Transverse colon (tissue), 4 donors: Measurements from ENCODE around the gene C2orf80. TPM values are rescaled to one million over a fixed set of nuclear protein-coding genes. Genes with fewer than 3 reads are reported as not detected.

Experiments
- DNase-seq: peaks from one replicate; pipeline ENCODE4 v3.0.0-alpha.2; 2019
- H3K27ac ChIP-seq, 4 donors: fragments of 200-600 bp; sonication (generic); 2 replicates each; pipeline ENCODE4 v1.5.1; 2016 to 2018; ENCODE audit warnings: inconsistent platforms in 4 of 4
- H3K27me3 ChIP-seq: fragments of 200-600 bp; sonication (generic); 2 replicates; pipeline ENCODE4 v1.5.1; 2017; ENCODE audit warnings: inconsistent platforms
- H3K36me3 ChIP-seq, 4 donors: fragments of 200-600 bp; sonication (generic); 2 replicates each; pipeline ENCODE4 v1.5.1; 2017 to 2019; ENCODE audit warnings: inconsistent platforms in 4 of 4
- H3K4me1 ChIP-seq, 4 donors: fragments of 200-600 bp; sonication (generic); 2 replicates each; pipeline ENCODE4 v1.5.1; 2017 to 2020; ENCODE audit warnings: inconsistent platforms in 4 of 4
- H3K4me3 ChIP-seq, 4 donors: fragments of 200-600 bp; sonication (generic); 1 replicate in 1 of 4; 2 replicates in 3 of 4; pipeline versions ENCODE4 v1.5.1 to v1.6.1; 2017 to 2019; ENCODE audit warnings: inconsistent platforms in 4 of 4
- H3K9me3 ChIP-seq, 2 donors: fragments of 200-600 bp; sonication (generic); 2 replicates each; pipeline ENCODE4 v1.5.1; 2017 to 2019; ENCODE audit warnings: inconsistent platforms in 2 of 2
- CTCF ChIP-seq, 5 experiments: fragments of 200-600 bp in 3 of 5; fragments of 450-650 bp in 2 of 5; sonication (generic) in 3 of 5; IDR thresholded peaks; 1 replicate in 2 of 5; 2 replicates in 3 of 5; pipeline ENCODE4 v1.5.1; 2016 to 2017; ENCODE audit warnings: antibody characterized with exemption in 5 of 5, inconsistent platforms in 3 of 5, mild to moderate bottlenecking in 2 of 5, moderate library complexity in 1 of 5
- EP300 ChIP-seq: sonication (generic); formaldehyde crosslinking; IDR thresholded peaks from one replicate; pipeline ENCODE4 v1.6.1; 2017; ENCODE audit warnings: antibody characterized with exemption, low read depth
- POLR2A ChIP-seq: fragments of 450-650 bp; IDR thresholded peaks from one replicate; pipeline ENCODE4 v1.6.1; 2016; ENCODE audit warnings: antibody characterized with exemption, mild to moderate bottlenecking, moderate library complexity
- POLR2AphosphoS5 ChIP-seq, 3 donors: sonication (generic); formaldehyde crosslinking; IDR thresholded peaks; one replicate each; pipeline ENCODE4 v1.6.1; 2016; ENCODE audit warnings: antibody characterized with exemption in 3 of 3
- WGBS, 2 donors: methylation state at CpG; one replicate each; pipeline ENCODE4 v1.1.5; 2018; ENCODE audit warnings: low coverage in 1 of 2; 5-methylcytosine and 5-hydroxymethylcytosine counted together
- in situ Hi-C, 4 donors: fragments of 200-750 bp; cut with MboI; loops; one replicate each; pipeline versions ENCODE4 v1.15.0 to v1.15.1; 2017; ENCODE audit warnings: low sequenced_read_pairs in 3 of 4, low pct_ligation_motif_present in 1 of 4, low pct_unique_long_range_greater_than_20kb in 1 of 4
- intact Hi-C: fragments of 100-400 bp; cut with DNase I; formaldehyde crosslinking; loops from one replicate; pipeline ENCODE4 v1.15.1; 2023; ENCODE audit warnings: low total_unique reads
- total RNA-seq, 4 donors: library from RNA; depleted of rRNA; stranded (reverse); fragments of >200 nt; gene quantifications; one replicate each; pipeline ENCODE4 v1.1.0, GENCODE V29; 2016

C2orf80 gene
- total RNA-seq, 4 donors from 2014 or later: not detected

- 81 to 83% methylated on average over 2 of the region's 2 CpGs for WGBS, 2 donors
- in situ Hi-C loops: no loop called here
- no peaks in the 10 kb centered on the region for H3K36me3 ChIP-seq
- intact Hi-C loops: no loop called here
- H3K4me3 ChIP-seq: no peak overlapping the region
- no peaks in the 10 kb centered on the region for H3K27me3 ChIP-seq
- no peak overlapping the region for H3K27ac ChIP-seq
- no peak for TF ChIP-seq CTCF (IDR thresholded peaks at IDR 0.05)
- no peak for TF ChIP-seq POLR2A
- no peak for TF ChIP-seq POLR2AphosphoS5 (IDR thresholded peaks at IDR 0.05)
- TF ChIP-seq EP300: no peak
- no peaks in the 10 kb centered on the region for H3K9me3 ChIP-seq
- no peak for DNase-seq
- H3K4me1 ChIP-seq: no peaks in the 10 kb centered on the region
Observed at GRCh38 chr2:208164951-208165755, 24.7 kb downstream of the C2orf80 start.

- WGBS, 2 donors: 74 to 78% methylated on average over 2 of the region's 2 CpGs
- no peak within 1 kb of the TSS for H3K27ac ChIP-seq
- no peak for DNase-seq
- H3K4me1 ChIP-seq: no peaks in the 10 kb centered on the region
- intact Hi-C loops (no loop called here), in situ Hi-C loops (no loop called here)
- H3K4me3 ChIP-seq: no peak within 1 kb of the TSS
- H3K9me3 ChIP-seq: no peaks in the 10 kb centered on the region
- H3K36me3 ChIP-seq: no peaks in the 10 kb centered on the region
- H3K27me3 ChIP-seq: no peaks in the 10 kb centered on the region
- TF ChIP-seq EP300: no peak
- no peak for TF ChIP-seq POLR2AphosphoS5 (IDR thresholded peaks at IDR 0.05)
- TF ChIP-seq POLR2A: no peak
- no peak for TF ChIP-seq CTCF (IDR thresholded peaks at IDR 0.05)
Observed at GRCh38 chr2:208163489-208163888, 26.3 kb downstream of the C2orf80 start, which contains the start of gene CRYGA. CRYGA (minus strand) TSS chr2:208163589; CDS start chr2:208163556, 33 bp downstream.

GRCh38 chr2:208156439-208156838, 33.4 kb downstream of the C2orf80 start:
- Histone ChIP-seq H3K4me1 (no peaks in the 10 kb centered on the region), H3K4me3 (no peak overlapping the region), H3K27me3 (no peaks in the 10 kb centered on the region), H3K36me3 (no peaks in the 10 kb centered on the region), H3K9me3 (no peaks in the 10 kb centered on the region), H3K27ac (no peak overlapping the region)
- 45 to 74% methylated on average over 2 of the region's 2 CpGs for WGBS, 2 donors
- DNase-seq: no peak
- TF ChIP-seq EP300 (no peak), CTCF (IDR thresholded peaks at IDR 0.05) (no peak), POLR2A (no peak), POLR2AphosphoS5 (IDR thresholded peaks at IDR 0.05) (no peak)
- intact Hi-C loops: no loop called here
- in situ Hi-C loops: no loop called here

- Histone ChIP-seq H3K27me3 (no peaks in the 10 kb centered on the region), H3K36me3 (no peaks in the 10 kb centered on the region), H3K4me1 (no peaks in the 10 kb centered on the region), H3K27ac (no peak overlapping the region), H3K4me3 (no peak overlapping the region), H3K9me3 (no peaks in the 10 kb centered on the region)
- DNase-seq: no peak
- intact Hi-C loops (no loop called here), in situ Hi-C loops (no loop called here)
- no peak for TF ChIP-seq CTCF (IDR thresholded peaks at IDR 0.05)
- TF ChIP-seq EP300: no peak
- no peak for TF ChIP-seq POLR2AphosphoS5 (IDR thresholded peaks at IDR 0.05)
- TF ChIP-seq POLR2A: no peak
Observed at GRCh38 chr2:208153156-208153555, 36.7 kb downstream of the C2orf80 start.
